Endometrium (tissue), 2 donors: Measurements from ENCODE around the gene ZNF358.

ENCODE experiments used
- FAIRE-seq: peaks from 2 replicates; lab custom pipeline; 2012; peaks lifted over from hg19 to GRCh38; lab: Jason Lieb, UNC
- donor health status: control.
- donor health status: control.

Gene ZNF358

DNA sequence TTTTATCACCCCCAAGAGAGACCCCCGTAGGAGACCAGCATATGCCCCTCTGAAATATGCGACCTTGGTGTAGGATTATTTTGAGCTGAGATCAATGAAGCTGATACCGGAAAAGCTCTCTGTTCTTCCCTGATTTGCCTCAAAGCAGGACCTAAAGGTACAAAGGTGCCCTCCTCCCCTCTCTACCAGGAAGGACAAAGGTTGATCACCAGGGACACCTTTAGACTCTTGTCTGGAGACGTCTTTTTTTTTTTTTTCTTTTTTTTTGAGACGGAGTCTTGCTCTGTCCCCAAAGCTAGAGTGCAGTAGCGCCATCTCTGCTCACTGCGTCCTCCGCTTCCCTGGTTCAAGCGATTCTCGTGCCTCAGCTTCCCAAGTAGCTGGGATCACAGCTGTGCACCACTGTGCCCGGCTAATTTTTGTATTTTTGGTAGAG, 26.3 kb upstream of the ZNF358 start:
- no peak for FAIRE-seq

DNA sequence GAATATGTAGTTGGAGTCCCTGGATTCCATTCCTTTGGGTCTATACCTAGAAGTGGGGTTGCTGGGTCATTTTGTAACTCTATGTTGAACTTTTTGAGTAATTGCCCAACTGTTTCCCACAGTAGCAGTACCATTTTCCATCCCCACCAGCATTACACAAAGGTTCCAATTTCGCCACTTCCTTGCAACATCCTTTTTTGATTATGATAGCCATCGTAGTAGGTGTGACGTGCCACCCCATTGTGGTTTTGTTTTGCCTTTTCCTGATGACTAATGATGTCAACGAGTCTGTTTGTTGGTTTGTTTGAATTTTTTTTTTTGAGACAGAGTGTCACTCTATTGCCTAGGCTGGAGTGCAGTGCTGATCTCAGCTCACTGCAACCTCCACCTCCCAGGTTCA, 23.8 kb upstream of the ZNF358 start:
- FAIRE-seq, result no peak

DNA sequence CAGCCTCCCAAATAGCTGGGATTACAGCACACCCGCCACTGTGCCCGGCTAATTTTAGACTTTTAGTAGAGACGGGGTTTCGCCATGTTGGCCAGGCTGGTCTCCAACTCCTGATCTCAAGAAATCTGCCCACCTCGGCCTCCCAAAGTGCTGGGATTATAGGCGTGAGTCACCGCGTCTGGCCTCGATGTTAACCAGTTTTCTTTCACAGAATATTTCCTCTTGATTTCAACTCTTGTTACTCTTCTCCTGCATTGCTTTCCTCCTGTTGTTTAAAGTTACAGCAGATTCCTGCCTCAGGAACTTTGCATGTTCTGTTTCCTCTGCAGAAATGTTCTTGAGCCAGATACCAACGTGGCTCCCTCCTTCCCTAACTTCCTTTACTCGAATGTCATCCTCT, 23.3 kb upstream of the ZNF358 start:
- no peak for FAIRE-seq

DNA sequence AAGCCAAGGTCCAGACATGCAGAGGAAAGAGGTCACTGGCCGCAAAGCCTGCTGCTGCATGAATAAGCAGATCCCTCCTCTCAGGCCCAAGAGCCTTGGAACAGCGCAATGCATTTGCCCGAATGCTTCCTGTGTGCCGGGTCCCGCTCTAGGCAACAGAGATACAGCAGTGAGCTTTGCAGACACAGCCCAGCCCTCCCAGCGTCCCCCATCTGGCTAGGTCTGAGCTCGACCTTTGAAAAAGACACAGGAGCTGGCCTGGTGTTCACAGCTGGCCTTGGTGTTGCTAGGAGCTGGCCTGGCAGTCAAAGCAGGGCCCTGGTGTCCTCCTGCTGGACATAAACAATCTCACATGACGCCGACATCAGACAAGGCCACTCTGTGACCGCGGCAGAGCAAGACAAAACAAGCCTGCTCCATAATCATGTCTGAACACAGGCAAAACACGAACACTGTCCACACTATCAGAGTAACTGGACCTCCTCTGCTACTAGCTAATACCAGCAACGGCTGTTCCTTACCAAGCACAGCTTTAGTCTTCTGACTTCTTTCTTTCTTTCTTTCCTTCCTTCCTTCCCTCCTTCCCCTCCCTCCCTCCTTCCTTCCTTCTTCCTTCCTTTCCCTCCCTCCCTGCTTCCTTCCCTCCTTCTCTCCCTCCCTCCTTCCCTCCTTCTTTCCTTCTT, 21.3 kb upstream of the ZNF358 start:
- FAIRE-seq, result no peak

DNA sequence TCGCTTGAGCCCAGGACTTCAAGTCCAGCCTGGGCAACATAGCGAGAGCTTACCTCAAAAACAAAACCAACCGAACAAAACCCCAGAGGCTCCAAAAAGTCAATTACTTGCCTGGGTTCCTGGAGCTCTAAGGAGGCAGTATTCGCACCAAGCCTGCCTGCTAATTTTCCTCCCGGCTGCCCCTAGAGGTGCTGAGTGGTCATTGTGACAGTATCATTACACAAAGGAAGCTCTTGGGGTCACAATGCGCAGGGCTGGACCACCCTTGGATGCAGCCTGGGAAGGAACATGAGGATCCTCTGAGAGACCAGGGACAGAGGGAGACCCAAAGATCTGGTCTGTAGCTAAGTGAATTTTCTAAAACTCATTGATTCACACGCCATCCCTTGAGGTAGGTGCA, 18.6 kb upstream of the ZNF358 start:
- no peak for FAIRE-seq

DNA sequence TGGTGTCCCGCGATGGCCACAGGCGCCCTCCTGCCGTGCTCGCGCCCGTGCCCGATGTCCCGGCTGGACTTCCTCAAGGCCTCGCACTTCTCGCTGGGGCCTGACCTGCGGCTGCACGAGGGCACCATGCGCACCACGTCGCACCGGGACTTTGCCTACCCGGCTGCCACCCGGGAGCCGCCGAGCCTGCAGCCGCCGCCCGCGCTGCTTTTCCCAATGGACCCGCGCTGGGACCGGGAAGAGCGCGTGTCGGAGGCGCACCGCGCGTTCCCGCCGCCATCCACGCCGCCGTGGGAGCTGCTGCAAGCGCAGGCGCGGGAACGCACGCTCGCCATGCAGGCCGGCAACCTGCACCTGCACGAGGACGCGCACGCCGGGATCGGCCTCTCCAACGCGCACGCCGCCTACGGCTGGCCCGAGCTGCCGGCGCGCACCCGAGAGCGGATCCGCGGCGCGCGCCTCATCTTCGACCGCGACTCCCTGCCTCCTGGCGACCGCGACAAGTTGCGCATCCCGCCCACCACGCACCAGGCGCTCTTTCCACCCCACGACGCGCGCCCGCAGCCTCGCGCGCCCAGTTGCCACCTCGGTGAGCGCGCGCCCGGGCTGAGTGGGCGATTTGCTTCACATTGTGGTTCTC, 15.0 kb upstream of the ZNF358 start:
- no peak for FAIRE-seq

DNA sequence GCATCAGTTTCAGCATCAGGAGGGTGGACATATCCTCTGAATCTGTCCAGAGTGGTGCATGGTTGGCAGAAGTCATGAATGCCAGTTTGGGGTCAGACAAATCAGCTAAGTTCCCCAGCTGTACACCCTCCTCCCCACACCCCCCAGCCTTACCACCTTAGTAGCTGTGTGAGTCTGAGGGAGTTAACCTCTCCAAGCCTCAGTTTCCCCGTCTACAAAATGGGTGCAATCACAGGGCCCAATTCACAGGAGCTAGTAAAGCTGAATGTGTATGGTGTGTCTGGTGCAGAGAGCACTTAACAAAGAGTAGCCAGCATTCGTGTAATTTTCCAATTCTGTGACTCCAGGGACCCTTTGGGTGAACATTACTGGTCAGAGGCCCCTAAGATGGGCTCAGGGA, 13.4 kb upstream of the ZNF358 start:
- FAIRE-seq, result no peak

DNA sequence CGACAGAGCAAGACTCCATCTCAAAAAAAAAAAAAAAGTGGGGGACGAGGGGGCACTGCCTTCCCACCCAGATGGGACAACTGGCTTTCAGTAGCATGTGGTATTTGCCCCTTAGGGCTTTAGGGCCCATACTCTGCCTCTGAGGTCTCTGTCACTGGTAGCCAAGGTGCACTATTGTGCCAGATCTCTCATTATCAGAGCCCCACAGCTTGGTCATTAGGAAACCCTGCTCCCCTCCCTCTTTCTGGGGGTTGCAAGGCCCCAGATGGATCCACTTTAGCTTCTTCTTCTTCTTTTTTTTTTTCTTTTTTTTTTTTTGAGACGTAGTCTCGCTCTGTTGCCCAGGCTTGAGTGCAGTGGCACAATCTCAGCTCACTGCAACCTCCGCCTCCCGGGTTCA, 11.2 kb upstream of the ZNF358 start:
- no peak for FAIRE-seq

DNA sequence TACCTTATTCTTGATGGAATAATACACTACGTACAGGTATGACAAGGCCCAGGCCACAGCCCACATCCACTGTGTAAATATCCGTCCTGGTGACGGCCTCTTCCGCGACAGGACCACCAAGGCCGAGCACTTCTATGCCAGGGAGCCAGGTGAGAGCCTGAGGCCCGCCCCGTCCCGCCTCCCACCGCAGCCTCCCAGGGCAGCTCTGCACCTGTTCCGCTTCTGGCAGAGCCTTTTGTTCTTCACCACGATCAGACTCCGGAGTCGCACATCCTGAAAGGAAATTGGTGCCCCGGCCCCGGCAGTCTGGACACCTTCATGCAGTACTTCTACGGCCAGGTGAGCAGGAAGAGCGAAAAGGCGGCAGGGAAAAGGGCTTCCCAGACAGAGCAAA, 10.6 kb upstream of the ZNF358 start:
- no peak for FAIRE-seq

DNA sequence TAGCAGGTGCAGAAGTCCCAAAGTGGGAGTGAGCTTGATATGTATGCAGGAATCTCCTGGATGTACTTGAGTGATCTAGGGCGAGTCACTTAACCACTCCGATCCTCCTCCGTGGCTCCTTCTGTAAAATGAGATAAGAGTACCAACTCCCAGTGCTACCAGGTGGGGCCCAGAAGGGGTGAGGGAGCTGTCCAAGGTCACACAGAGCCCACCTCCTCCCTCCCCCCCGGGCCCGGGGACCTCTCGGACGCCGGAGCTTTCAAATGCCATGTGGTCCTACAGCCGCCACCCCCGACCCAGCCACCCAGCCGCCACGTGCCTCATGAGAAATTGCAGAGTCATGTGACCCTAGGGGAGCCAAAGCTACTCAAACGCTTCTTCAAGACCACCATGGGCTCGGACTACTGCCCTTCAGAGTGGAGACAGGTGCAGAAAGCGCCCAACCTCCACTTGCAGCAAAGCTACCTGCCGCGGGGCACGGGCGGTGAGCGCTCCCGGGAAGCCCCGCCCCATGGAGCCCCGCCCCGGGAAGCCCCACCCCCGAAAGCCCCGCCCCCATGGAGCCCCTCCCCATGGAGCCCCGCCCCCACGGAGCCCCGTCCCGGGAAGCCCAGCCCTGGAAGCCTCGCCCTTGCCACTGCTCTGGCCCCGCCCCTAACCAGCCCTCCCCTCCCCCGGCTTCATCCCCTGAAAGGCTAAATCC, 10.1 kb upstream of the ZNF358 start:
- no peak for FAIRE-seq

DNA sequence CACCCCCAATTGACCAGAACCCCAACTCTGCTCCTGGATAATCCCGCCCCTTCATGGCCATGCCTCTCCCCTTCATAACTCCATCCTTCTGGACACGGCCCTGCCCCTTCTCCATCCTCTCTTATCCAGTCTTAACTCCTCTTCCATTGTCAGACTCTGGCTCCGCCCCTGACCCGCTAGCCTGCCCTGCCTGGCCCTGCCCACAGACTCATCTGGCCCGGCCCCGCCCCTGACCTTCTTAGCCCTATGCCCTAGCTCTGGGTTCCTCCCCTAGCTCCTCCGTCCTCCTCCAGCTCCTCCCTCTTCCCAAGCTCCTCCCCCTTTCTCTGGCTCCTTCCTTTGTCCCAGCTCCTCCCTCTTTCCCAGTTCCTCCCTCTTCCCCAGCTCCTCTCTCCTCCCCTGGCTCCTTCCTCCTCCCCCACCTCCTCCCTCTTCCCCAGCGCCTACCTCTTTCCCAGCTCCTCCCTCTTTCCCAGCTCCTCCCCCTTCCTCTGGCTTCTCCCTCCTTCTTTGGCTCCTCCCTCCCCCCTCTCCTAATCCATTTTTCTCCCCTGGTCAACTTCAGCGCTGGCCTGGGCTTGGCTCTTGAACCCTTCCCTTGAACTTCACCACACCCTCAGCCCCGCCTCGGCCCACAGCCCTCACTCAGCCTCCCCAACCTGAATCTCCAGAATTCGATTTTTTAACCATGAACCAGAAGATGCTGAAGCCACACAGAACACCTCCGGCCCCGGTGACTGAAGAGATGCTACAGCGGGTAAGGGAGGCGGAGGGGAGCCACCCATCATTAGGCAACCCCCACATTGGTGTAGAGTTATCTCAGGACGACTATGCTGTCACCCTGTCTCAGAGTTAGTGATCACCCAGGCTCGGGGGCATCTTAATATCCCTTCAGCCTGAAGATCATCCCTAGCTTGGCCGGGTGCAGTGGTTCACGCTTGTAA, 9.2 kb upstream of the ZNF358 start:
- no peak for FAIRE-seq

DNA sequence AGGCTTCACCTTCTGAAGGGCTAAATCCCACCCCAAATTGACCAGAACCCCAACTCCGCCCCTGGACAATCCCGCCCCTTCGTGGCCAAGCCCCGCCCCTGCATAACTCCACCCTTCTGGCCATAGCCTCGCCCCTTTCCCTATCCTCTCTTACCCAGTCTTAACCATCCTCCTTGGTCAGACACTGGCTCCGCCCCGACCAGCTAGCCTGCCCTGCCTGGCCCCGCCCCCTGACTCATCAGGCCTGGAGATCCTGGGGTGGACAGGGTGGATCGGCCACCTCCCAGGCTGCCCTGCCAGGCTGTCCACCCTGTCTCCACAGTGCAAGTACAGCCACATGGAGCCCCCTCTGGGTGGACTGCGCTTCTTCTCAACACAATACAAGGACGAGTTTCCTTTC, 8.0 kb upstream of the ZNF358 start:
- no peak for FAIRE-seq

DNA sequence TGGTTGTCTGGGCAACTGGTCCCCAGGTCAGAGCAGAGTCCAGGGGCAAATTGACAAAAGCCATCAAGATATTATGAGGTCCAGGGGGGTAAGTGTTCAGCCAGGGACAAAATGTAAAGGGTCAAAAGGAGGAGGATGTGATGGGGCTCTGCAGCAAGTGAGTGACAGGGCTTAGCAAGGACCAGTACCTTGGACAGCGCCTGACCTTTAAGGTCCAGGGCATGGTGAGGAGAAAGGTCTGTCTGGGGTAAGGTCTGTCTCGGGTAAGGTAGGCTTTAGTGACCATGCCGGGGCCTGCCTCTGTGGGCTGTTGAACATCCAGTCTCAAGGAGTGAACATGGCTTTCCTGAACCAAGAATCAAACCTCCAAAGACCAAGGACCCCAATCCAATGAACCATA, 6.3 kb upstream of the ZNF358 start:
- no peak for FAIRE-seq

DNA sequence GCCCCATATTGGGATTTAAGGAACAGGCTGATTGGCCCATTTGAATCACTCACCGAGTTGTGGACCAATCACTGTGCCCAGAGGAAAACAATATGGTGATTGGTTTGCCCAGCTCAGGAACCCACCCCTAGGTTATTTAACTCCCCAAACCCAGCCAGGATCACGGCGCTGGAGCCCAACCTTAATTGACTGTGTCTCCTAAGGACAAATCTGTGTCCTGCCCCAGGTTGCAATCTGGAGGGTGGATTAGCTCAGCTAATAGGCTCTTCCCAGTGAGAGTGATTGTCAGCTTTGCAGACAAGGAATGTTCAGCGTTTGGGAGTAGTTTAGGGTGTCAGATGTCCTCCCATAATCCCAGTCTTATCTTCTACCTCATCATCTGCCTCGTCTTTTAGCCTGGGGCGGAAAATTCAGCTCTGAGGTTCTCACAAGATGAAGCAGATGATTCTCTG, 3.5 kb upstream of the ZNF358 start:
- FAIRE-seq, result no peak

DNA sequence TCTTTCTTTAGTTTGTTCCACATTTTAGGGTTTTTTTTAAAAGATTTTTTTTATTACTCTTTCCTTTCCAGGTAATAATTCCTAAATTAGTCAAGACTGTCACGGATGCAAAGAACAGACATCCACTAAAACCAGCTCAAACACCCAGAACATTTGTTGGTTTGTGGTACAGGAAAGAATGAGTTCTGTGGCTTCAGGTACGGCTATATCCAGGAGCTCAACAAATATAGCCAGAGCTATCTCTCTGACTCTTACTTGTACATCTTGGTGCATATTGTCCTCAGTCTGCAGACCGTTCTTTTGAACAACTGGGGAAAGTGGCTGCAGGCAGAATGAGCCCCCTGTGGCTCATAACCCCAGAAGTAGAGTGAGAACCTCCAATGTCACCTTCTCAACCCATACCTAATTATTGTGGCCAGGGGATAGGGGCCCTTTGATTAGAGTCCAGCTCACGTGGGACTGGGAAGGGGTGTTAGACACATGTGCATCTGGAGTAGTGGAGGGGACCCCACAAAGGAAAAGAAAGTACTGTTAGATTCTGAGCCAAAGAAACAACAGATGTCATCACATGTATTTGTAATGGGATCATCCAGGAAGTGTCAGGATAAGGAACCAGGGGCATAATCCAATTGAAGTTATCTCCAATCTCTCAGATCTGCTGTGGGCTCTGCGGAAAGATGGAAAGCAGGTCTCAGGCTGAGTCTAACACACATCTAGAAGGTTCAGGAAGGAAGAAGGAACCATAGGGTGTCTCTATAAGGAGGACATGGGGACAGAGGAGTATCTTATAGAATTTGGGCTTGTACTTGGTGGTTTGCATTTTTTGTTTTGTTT, 1.9 kb upstream of the ZNF358 start:
- no peak for FAIRE-seq

DNA sequence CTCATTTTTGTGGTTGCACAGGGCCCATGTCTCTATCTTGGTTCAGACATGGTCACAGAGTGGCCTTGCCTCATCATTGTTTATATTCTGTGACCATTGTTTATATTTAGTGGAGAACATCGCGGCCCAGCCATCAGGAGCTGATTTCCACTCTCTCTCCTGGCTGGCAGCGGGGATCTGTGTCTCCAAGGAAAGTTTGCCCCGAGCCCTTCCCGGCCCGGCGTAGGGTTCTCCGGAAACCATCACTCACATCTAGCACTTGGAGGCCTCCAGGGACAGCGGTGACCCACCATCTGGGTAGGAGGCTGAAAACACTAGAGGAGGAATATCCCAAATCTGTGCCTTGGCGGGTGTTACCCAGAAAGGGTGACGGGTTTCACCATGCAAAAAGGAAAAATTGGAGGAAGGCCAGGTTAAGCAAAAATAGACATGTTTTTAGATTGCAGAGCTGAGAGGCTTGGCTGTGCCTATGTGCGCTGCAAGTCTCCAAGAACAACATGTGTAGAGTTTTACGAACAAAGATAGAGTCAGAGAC, 726 bp upstream of the ZNF358 start:
- FAIRE-seq, result no peak

DNA sequence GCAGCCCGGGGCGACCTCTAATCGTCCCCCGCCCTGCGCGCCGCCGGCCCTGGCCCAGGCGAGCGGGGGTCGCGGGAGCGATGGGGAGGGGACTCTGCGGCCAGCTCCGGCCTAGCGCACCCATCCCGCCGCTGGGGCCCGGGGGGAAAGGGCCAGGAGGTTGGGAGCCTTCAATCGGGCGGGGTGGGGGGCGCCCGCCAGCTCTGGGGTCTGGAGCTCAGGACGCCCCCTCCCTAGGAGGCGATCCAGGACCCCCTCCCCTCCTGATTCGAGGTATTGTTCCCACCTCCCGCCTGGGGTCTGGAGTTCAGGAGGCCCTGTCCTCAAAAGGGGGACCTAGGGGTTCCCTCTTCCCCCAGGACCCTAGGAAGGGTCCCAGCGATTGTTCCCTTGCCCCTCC, 430 bp downstream of the ZNF358 start:
- FAIRE-seq, result no peak

DNA sequence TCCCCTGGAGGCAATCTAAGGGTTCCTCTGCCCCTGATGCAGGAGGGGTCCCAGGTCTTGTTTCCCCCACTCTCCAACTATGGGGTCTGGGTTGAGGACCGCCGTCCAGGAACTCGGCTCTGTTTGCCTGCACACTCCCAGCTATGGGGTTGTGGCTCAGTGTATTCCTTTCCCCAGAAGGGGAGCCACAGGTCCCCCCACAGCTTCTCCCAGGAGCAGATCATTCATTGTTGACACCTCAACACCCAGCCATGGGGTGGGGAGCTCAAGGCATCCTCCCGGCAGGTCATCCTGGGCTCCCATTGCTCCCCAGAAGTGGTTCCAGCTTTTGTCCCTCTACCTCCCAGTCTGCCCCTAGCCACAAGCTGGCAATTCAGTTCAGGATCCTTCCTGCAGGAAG, 975 bp downstream of the ZNF358 start:
- no peak for FAIRE-seq

DNA sequence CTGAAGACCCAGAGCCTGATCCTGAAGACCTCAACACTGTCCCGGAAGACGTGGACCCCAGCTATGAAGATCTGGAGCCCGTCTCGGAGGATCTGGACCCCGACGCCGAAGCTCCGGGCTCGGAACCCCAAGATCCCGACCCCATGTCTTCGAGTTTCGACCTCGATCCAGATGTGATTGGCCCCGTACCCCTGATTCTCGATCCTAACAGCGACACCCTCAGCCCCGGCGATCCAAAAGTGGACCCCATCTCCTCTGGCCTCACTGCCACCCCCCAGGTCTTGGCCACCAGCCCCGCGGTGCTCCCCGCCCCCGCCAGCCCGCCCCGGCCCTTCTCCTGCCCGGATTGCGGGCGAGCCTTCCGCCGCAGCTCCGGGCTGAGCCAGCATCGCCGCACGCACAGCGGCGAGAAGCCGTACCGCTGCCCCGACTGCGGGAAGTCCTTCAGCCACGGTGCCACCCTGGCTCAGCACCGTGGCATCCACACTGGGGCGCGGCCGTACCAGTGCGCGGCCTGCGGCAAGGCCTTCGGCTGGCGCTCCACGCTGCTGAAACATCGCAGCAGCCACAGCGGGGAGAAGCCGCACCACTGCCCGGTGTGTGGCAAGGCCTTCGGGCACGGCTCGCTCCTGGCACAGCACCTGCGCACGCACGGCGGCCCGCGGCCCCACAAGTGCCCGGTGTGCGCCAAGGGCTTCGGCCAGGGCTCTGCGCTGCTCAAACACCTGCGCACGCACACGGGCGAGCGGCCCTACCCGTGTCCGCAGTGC, 3.6 kb downstream of the ZNF358 start:
- FAIRE-seq, result no peak
